Skin of body (tissue), 2 donors: ENCODE data around the gene HSPG2. TPM values are rescaled to one million over a fixed set of nuclear protein-coding genes. Genes with fewer than 3 reads are reported as not detected.
"Not testable (repeated sequence)": the region's sequence is repeated elsewhere in the genome, so short reads cannot be mapped to it uniquely, and the experiment has no call there.

Experiments
- DNase-seq: peaks from one replicate; lab custom pipeline; 2025; lab: John Stamatoyannopoulos, UW
- total RNA-seq: library from RNA; depleted of rRNA; stranded (reverse); fragments of >200 nt; gene quantifications from one replicate; pipeline ENCODE4 v1.2.3, GENCODE V29; 2014

Gene HSPG2
- total RNA-seq, 1 donor from 2014 or later, result 121 TPM

DNA sequence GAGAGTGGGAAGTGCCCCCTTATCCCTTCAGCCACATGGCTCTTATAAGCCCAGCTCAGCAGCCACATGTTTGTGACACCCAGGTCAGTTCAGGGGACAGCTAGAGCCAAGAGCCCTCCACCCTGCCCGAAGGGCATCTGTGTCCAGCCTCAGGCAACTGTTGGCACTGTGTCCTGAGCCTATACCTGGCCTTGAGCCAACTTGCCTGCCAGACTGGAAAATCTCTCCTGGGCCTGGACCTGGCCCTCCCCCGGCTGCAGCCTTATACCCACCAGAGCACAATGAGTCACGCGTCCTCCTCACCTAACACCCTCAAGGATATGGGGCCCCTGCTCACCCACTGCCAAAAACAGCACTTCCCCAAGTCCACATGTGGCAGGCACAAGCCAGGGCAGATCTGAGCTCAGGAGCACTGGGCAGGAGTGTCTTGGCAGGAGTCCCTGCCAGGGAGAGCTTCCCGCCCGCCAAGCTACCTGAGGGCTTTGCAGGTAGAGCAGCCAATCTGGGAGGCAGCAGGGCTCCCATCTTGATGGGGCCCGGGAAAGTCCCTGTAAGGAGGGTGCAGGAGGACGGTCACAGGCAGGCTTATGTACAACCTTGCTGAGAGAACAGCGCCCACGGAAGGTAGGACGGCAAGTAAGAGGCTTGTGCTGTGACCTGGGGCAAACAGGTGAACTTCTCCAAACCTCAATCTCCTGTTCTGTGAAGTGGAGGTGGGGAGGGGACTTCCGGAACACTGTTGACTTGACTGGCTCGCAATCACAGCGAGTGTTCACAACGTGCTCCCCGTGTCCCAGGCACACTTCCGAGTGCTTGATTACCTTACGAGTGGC, 19.8 kb upstream of the HSPG2 start:
- DNase-seq, result peak; percentile 27

DNA sequence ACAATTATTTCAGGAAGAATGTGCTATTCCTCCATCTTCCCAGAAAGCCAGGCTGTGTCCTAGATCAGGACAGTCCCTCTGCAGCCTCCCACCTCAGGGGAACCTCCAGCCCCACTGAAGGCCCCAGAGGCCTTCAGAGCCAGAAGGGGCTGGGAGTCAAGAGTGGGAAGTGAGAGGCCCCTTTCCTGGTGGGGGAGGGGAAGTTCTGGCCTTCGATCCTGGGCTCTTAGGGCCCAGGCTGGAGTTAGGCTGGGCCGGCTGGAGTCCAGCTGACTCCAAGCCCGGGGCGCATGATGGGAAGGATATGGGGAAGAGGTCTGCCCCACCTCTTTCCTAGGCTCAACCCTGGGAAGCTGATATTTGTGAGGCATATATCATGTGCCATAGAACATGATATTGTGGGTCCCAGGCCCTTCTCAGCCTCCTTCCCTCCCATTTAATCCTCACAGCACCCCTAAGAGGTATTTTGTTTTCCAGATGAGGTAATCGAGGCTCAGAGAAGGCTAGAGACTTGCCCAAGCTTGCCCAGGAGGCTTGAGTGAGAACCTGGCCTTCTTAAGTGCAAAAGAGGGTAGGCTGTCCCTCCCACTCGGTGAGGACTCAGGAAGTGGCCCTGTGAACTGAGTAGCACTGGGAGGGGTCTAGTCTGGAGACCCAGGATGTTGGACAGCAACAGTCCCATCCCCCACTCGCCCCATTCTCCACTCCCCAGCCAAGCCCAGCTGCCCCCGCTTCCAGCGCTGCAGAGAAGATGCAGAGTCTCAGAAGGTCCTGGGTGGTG, 18.6 kb upstream of the HSPG2 start:
- no peak for DNase-seq

DNA sequence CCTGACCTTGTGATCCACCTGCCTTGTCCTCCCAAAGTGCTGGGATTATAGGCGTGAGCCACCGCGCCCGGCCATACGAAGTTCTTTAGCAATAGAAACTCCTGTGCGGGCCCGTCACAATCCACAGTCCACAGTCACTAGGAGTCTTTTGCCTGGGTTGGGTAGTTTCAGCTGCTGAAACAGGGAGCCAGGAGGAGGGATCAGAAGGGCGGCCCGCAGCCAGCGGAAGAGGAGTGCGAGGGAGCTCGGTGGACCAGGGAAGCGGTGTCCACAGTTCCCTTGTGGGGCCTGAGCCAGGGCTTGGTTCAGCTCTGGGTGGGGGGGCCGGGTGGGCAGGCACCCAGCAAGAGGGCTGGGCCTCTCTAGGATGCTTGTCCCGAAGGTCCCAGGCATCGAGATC, 17.9 kb upstream of the HSPG2 start:
- DNase-seq, result no peak

DNA sequence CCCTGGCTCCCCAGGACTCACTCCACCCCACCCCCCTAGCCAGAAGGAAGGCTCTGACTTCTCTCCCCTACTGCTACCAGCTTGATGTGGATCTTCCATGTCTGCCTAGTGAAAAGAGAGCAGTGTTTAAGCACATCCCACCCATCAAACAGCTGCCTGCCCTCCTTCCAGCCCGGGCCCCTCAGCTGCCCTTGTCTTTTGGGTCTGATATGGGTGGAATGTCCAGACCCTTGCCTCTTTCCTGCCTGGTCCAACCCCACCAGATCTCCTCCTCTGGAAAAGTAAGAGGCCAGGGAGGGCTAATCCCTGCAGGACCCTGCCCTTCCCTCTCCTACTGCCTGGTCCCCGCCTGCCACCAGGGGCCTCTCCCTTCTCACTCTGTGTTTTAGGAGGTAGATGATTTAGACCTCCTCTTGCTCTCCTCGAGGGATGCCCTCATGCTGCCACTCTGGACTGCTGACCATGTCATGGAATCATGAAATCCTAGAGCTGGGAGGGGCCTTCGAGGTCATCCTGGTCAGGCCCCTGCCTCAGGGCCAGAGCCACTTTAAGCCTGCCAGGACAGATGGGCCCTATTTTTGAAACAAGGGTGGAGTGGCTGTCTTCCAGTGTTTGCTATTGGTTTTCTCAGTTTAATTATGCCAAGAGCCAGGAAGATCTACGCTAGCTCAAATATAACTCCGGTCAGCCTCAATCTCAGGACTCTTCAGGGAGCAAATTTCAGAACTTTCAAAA, 15.8 kb upstream of the HSPG2 start:
- no peak for DNase-seq

DNA sequence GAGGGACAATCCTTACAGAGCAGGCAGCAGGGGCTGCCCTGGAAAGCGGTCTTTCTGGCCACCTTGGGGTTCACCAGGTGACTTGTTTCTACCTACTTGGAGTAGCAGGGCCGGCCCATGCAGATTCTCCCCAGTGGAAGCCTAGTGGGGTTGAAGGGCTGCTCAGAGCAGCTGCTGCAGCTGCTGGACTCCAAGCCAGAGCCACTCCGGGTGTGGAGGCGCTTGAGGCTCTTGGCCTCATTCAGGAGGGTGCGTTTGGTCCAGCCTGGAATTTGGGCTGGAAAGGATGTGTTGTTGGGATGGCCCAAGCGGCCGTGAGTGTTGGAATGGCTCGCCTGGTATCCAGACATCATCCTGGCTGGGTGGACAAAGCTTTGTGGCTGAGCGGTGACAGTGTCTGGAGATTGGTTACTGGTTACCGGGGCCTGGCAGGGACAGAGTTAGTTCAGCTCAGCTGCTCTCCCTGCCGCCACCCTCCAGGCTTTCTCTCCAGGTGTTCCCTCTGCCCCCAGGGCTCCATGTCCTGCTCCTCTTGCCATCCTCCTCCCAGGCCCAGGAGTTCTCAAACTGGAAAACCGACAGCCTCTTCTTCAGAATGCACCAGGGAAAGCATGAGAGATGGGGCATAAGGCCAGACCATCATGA, 14.2 kb upstream of the HSPG2 start:
- no peak for DNase-seq

DNA sequence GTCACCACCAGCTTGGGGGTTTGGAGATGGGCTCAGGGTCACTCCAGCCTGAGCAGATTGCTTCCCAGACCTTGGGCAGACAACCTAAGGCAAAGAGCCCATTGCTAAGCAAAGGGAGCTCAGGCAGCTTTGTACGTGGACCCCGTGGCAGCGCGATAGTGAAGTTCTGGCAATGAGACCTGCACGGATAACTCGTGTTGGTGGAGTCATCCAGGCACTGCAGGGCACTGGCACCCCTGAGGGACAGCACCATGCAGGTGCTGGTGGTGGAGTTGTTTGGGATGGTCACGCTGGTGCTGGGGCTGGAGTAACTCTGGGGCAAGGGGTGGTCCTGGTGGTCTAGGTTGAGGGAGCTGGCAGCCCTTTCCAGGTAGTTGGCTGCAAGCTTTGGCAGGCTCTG, 13.6 kb upstream of the HSPG2 start:
- DNase-seq, result no peak

DNA sequence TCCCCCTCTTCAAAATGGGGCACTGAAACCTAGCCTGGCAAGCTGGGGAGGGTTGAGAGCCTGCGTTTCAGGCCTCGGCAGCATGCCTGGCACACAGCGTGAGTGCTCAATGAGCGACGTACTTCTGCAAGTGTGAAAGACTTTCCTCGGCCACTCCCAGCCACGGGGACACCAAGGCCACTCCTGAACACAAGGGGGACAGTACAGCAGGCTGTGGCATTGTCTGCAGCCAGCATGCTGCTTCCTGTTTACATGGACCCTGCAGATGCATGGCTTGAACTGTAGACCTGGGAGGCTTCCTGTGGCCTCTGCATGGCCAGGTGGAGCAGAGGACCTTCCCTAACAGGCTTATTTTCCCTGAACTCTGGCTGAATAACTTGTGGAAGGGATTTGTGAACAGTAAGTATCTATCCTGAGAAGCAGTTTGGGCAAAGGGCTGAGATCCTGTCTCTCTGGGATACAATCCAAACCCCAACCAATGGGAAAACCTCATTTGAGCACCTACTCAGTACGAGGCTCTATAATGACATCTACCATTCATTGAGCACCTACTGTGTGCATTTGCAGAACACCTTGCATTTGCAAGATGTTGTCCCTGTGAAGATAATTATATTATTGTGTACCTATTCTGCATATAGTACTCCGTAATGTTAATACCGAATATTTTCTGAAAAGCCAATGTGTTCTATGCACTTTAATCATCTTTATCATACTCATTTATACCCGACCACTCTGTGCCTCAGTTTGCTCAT, 9.9 kb upstream of the HSPG2 start:
- no peak for DNase-seq

DNA sequence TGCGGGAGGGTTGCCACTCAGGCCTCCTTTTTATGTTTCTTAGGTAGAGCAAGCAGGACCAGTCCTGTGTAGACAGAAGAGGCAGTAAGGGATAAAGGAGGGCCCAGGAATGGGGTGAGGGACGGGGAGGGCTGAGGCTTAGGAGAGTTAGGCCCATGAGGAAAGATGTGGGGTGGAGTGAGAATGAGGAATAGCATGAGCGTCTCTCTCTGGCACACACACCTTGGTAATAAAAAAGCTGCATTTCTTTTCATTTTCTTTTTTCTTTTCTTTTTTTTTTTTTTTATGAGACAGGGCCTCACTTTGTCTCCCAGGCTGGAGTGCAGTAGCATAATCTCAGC, 7.6 kb upstream of the HSPG2 start:
- no peak for DNase-seq

DNA sequence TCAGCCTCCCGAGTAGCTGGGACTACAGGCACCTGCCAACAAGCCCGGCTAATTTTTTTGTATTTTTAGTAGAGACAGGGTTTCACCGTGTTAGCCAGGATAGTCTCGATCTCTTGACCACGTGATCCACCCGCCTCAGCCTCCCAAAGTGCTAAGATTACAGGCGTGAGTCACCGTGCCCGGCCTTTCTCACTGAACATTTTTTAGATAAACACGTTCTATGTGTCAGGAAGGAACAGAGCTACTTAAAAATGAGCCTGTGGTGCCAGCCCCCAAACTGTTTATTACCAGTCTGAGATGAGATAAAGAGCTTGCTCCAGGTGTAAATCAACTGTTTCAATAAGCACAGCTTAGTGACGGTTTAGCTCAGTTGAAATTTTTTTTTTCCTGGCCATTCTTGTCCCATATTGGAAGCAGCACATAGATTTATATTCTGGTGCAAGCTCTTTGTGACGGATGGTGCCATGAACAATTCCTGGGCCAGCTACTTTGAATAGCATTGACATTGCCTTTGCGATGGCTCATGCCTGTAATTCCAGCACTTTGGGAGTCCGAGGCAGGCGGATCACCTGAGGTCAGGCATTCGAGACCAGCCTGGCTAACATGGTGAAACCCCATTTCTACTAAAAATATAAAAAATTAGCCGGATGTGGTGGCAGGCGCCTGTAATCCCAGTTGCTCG, 6.0 kb upstream of the HSPG2 start:
- DNase-seq, result not testable (repeated sequence)

DNA sequence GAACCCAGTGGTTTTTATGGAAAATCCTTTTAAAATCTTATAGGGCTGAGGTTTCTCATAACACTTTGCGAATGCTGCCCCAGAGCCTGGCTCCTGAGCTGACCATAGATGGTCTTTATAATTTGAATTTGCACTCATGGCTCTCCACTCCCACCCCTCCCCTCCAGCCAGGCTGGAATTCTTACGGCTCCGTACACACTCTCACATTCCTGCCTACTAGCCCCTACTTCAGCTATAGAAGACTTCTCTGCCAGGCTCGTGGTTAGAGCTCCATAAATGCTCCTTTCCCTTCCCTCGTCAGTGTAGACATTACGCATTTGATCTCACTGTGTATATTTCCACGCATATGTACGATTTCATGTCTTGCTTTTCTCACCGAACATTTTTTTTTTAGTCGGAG, 5.4 kb upstream of the HSPG2 start:
- DNase-seq, result no peak

DNA sequence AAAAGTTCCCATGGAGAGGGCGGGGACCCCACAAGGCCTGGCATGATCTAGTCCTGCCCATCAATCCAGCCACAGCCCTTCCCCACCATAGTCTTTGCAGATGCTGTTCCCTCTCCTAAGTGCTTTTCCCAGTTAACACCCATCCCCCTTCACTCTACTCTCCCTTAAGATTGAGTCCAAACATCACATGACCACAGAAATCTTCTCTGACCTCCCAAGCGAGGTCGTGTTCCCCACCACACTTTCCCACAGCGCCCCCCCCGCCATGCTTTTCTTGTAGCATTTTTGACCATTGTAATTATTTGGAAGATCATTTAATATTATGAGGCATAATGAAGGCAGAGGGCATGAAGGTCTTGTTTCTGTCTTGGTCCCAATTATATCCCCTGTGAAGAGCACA, 4.3 kb upstream of the HSPG2 start:
- no peak for DNase-seq

DNA sequence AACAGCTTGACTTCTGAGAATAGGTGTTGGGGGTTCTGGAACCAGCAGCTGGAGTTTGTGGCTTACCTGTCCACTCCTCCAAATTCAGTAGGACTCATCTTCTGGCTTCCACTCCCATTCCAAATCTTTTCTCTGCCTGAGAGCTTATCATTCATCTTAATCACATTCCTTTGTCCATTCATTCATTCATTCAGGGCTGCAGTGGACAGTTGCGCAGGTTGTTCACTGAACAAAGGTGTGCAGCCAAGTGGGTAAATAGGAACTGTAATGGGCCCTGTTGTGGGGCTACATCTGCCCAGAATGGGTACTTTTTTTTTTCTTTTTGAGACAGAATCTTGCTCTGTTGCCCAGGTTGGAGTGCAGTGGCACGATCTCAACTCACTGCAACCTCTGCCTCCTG, 3.4 kb upstream of the HSPG2 start:
- DNase-seq, result no peak

DNA sequence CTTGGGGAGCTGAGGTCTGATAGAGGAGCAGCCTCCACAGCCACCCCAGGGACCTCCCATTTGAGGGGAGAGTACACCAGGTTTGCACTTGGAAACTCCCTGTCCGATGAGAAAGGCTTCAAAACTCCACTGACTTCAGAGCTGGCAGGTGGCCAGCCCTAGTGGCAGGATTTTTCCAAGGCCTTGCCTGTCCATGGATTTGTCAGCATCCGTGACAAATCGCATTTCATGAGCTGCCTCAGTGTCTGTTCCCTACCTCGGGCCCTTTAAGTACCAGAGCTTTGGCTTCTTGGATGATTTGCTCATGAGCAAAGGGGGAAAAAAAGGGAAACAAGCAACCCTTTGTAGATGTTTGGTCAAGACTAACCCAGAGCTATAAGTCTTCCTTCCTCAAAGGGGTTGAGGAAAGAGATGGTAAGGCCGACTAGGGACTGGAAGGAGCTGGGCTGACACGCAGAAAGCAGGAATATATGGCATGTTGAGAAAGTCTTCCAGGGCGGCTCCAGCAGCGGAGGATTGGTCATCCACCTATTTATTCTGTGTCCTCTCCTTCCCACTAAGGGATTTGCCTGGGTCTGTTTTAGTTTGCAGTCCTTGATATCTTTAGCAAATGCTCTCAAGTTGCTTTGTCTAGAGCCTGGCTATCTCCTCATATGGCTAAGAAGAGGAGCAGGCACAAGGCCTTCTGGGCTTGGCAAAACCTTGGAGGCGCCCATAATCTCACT, 2.7 kb upstream of the HSPG2 start:
- peak; percentile 87 for DNase-seq

DNA sequence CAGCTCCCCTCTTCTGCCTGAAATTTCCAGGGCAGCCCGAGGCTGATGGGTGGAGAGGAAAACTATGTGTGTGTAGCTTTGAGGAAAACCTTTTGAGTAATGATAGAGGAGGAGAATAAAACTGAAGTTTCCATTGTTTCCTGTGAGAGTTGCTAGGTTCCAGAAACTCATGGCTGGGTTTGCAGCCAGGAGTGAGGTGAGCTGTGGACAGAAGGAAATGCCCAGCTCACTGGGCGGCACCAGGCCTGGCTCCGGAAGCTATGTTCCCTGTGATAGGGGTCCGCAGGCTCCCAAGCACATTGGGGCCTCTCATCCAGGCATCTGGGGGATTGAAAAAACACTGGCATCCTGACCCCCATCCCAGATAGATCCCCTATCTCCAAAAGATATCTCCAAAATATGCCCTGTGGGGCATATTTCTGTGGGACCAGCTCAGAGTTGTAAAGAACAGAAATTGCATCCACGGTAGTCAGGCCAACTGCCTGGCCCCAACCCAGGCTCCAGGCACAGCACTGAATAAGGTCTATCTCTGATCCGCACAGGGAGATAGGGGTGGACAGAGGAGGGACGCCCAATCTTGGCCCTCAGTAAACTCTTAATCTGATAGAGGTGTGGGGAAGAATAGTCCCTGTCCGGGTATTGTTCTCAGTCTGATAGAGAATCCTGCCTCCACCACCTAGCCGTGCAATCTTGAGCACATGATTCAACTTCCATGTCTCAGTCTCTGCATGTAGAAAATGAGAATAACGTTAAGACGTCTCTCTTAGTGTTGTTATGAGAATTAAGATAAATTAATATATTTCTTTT, 1.8 kb upstream of the HSPG2 start:
- DNase-seq, result no peak

DNA sequence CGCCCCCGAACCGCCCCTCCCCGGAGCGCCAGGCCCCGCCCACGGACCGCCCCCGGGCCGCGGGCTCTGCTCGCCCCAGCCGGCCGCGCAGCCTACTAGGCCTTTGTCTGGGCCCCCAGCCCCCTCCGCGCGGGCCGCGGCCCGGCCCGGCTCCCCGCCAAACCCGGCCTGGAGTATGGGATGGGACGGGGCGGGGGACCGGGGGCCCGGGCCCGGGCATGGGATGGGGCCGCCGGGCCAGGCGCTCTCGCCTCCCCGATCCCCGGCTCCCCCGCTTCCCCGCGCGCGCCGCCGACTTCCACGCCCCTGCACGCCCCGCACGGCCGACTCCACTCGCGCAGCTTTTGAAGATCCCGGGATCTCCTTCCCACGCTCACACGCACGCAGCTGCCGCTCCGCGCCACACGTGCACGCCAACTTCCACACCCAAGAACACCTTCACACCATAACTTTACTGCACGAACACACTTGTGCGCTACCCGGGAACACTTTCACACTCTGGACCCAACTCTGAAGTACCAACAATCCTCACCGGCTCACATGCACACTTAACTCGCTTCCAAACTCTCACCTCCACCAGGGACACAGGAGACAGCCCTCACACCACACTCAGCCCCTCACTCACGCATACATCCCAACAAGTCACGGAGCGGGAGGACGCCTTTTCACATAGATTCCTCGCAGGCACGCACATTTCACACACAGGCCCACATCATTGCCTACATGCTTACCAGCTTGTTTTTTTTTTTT, 437 bp upstream of the HSPG2 start:
- DNase-seq, result peak; percentile 78

DNA sequence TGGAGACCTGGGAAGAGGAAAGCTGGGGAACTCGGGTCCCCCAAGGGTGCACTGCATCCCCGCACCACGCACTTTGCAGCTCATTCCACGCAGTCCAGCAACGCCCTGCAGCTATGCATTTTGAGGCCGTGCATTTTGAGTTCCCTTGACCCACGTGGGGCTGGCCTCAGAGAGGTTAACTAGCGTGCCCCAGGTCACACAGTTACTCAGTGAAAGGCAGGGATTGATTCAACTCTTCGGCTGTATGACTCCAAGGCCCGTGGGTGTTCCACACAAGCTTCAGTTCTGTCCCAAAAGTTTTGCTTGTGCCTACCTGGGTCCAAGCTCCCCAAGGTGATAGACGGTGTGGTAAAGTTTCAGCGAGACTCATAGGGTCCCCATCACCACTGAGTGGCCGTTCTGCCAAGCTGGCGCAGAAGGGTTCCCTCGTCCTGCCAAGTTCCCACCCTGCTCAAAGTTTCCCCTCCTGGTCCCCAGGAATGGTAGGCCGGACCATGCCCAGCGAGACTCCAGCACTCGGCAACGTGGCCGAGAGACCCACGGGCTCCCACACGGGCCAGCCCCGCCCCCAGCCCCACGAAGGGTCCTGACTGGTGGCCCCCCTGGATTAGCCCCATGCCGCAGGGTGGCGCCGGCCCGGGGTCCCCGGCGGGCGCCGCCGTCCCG, 611 bp downstream of the HSPG2 start:
- DNase-seq, result no peak

DNA sequence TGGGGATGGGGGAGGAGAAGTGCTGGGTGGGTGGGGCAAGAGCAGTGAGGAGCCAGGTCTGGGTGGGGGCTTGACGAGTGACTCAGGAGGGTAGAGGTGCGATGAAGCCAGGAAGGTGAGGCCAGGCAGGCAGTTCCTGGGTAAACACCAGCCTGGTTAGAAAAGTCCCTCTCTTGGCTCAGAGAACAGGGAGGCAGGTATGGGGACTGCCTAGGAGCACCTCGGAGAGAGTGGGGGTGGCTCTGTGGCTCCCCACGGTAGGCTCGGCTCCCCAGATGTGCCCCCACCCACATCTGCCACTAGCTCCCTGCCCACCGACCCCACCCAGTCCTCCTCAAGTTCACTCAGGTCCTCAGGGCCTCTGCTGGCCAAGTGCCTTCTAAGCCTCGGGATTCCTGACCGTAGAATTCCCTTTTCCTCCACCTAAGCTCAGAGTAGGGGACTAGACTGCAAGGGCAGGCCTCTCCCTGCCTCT, 1.2 kb downstream of the HSPG2 start:
- no peak for DNase-seq
